ENCODE measurements around the gene MT2A.

- TF ChIP-seq GATA2 (IDR thresholded peaks at IDR 0.05; ENCODE audit: low read depth, low read length): no peak
- TF ChIP-seq GATA3 (IDR thresholded peaks at IDR 0.05; ENCODE audit: low read depth, low read length): no peak
Observed at GRCh38 chr16:56589141-56590039, 19.0 kb upstream of the MT2A start, which contains the start of gene MT3.
